Chondrocyte (in vitro differentiated cells): ENCODE data around the gene KRT28. TPM values are rescaled to one million over a fixed set of nuclear protein-coding genes. Genes with fewer than 3 reads are reported as not detected.

Experiments used
- DNase-seq: peaks from one replicate; pipeline ENCODE4 v3.0.0; 2021; ENCODE audit warnings: mixed read lengths, low spot score
- H3K27ac Mint-ChIP-seq: one replicate; pipeline ENCODE4 v1.8.0; 2021; ENCODE audit warnings: mild to moderate bottlenecking, moderate library complexity, mixed read lengths; ENCODE audit not compliant: unreplicated experiment
- H3K27me3 Mint-ChIP-seq: 2 replicates; pipeline ENCODE4 v1.8.0; 2021; ENCODE audit warnings: low read depth, mixed read lengths
- H3K36me3 Mint-ChIP-seq: 2 replicates; pipeline ENCODE4 v1.8.0; 2021; ENCODE audit warnings: low read depth, mixed read lengths
- H3K4me1 Mint-ChIP-seq: 2 replicates; pipeline ENCODE4 v1.8.0; 2021; ENCODE audit warnings: low read depth, mild to moderate bottlenecking, mixed read lengths
- H3K4me3 Mint-ChIP-seq: one replicate; pipeline ENCODE4 v1.8.0; 2021; ENCODE audit warnings: mild to moderate bottlenecking, moderate library complexity, mixed read lengths; ENCODE audit not compliant: unreplicated experiment
- H3K9me3 Mint-ChIP-seq: 2 replicates; pipeline ENCODE4 v1.8.0; 2021; ENCODE audit warnings: low read depth, mixed read lengths
- CTCF ChIP-seq: fragments of 200-600 bp; sonication (generic); IDR thresholded peaks from 2 replicates; pipeline ENCODE4 v1.5.0; 2021; ENCODE audit warnings: antibody characterized with exemption, mild to moderate bottlenecking, moderate library complexity
- total RNA-seq: library from RNA; stranded (reverse); gene quantifications from 3 replicates; pipeline ENCODE4 v1.2.1, GENCODE V29; 2021

KRT28 gene
- total RNA-seq, 1 donor from 2014 or later: not detected

- Mint-ChIP-seq H3K9me3 (no peaks in the 10 kb centered on the region), H3K27ac (no peak overlapping the region), H3K36me3 (peaks cover 12% of the 10 kb centered on the region), H3K27me3 (no peaks in the 10 kb centered on the region), H3K4me1 (peaks cover 21% of the 10 kb centered on the region), H3K4me3 (no peak overlapping the region)
- no peak for TF ChIP-seq CTCF
- no peak for DNase-seq
Measured at GRCh38 chr17:40830085-40830776, 30.5 kb upstream of the KRT28 start.

- Mint-ChIP-seq H3K27ac (peak overlapping the region; percentile 64), H3K9me3 (no peaks in the 10 kb centered on the region), H3K4me3 (peak overlapping the region; percentile 26), H3K36me3 (peaks cover 5% of the 10 kb centered on the region), H3K27me3 (no peaks in the 10 kb centered on the region), H3K4me1 (peaks cover 21% of the 10 kb centered on the region)
- TF ChIP-seq CTCF: no peak
- DNase-seq: no peak
Measured at GRCh38 chr17:40828454-40829044, 28.8 kb upstream of the KRT28 start.

- Mint-ChIP-seq H3K4me1 (peaks cover 21% of the 10 kb centered on the region), H3K27ac (peak overlapping the region; percentile 64), H3K27me3 (no peaks in the 10 kb centered on the region), H3K9me3 (no peaks in the 10 kb centered on the region), H3K36me3 (peaks cover 3% of the 10 kb centered on the region), H3K4me3 (peak overlapping the region; percentile 10)
- TF ChIP-seq CTCF: no peak
- no peak for DNase-seq
Measured at GRCh38 chr17:40827746-40828453, 28.1 kb upstream of the KRT28 start.

GRCh38 chr17:40825599-40825998, 25.8 kb upstream of the KRT28 start:
- Mint-ChIP-seq H3K27ac (no peak overlapping the region), H3K27me3 (no peaks in the 10 kb centered on the region), H3K4me3 (no peak overlapping the region), H3K9me3 (no peaks in the 10 kb centered on the region), H3K4me1 (peaks cover 21% of the 10 kb centered on the region), H3K36me3 (no peaks in the 10 kb centered on the region)
- no peak for DNase-seq
- no peak for TF ChIP-seq CTCF

- no peaks in the 10 kb centered on the region for H3K9me3 Mint-ChIP-seq
- peaks cover 33% of the 10 kb centered on the region for H3K4me1 Mint-ChIP-seq
- H3K27me3 Mint-ChIP-seq: no peaks in the 10 kb centered on the region
- H3K27ac Mint-ChIP-seq: no peak overlapping the region
- no peak overlapping the region for H3K4me3 Mint-ChIP-seq
- DNase-seq: no peak
- no peaks in the 10 kb centered on the region for H3K36me3 Mint-ChIP-seq
- no peak for TF ChIP-seq CTCF
Measured at GRCh38 chr17:40824015-40824832, 24.5 kb upstream of the KRT28 start.
